Suprapubic skin (tissue), 4 donors: ENCODE results near the gene AFF1.

Experiments used
- CTCF ChIP-seq, 2 donors: fragments of 200-600 bp in 1 of 2; fragments of 450-650 bp in 1 of 2; sonication (generic) in 1 of 2; IDR thresholded peaks; one replicate each; pipeline ENCODE4 v1.5.1; 2016 to 2019; ENCODE audit warnings: antibody characterized with exemption in 2 of 2, mild to moderate bottlenecking in 1 of 2, moderate library complexity in 1 of 2
- EP300 ChIP-seq: sonication (generic); formaldehyde crosslinking; IDR thresholded peaks from one replicate; pipeline ENCODE4 v1.6.1; 2017; ENCODE audit warnings: antibody characterized with exemption
- POLR2A ChIP-seq, 2 donors: fragments of 450-650 bp; IDR thresholded peaks; one replicate each; pipeline ENCODE4 v1.6.1; 2017; ENCODE audit warnings: antibody characterized with exemption in 2 of 2, mild to moderate bottlenecking in 2 of 2, moderate library complexity in 2 of 2
- POLR2AphosphoS5 ChIP-seq, 3 donors: sonication (generic); formaldehyde crosslinking; IDR thresholded peaks; one replicate each; pipeline ENCODE4 v1.6.1; 2017; ENCODE audit warnings: antibody characterized with exemption in 3 of 3

- TF ChIP-seq CTCF (IDR thresholded peaks at IDR 0.05) (no peak), POLR2A (IDR thresholded peaks at IDR 0.05) (no peak), POLR2AphosphoS5 (IDR thresholded peaks at IDR 0.05) (peak in 1 of 3 donors; percentile 14), EP300 (no peak)
Measured at GRCh38 chr4:87092389-87093141, 157.8 kb downstream of the AFF1 start.
